HepG2 (cell line): ENCODE measurements around the gene MIA2. TPM values are rescaled to one million over a fixed set of nuclear protein-coding genes. Genes with fewer than 3 reads are reported as not detected.
A peak's percentile ranks its signal among the peaks of the same experiment; 100 is the strongest.

Experiments used
- CEBPG ChIP-seq: IDR thresholded peaks from 2 replicates; pipeline ENCODE4 v1.6.1; 2016
- FOXA1 ChIP-seq, 2 experiments: fragments of 450-650 bp in 1 of 2; sonication (generic) in 1 of 2; formaldehyde crosslinking in 1 of 2; IDR thresholded peaks; 2 replicates each; pipeline versions ENCODE4 v1.4.0 to v1.6.1; 2016 to 2020; ENCODE audit warnings: missing genetic modification reagents in 1 of 2
- GATAD1 ChIP-seq: IDR thresholded peaks from 2 replicates; pipeline ENCODE4 v1.6.1; 2016; ENCODE audit warnings: missing genetic modification reagents, missing compliant biosample characterization
- GATAD2A ChIP-seq: IDR thresholded peaks from 2 replicates; pipeline ENCODE4 v1.6.1; 2016
- KDM3A ChIP-seq: IDR thresholded peaks from 2 replicates; pipeline ENCODE4 v1.6.1; 2018; ENCODE audit warnings: low read depth, missing compliant biosample characterization
- MED1 ChIP-seq: sonication (generic); formaldehyde crosslinking; IDR thresholded peaks from 2 replicates; pipeline ENCODE4 v1.4.0; 2020; ENCODE audit warnings: missing genetic modification reagents
- MIER3 ChIP-seq: IDR thresholded peaks from 2 replicates; pipeline ENCODE4 v1.6.1; 2016; ENCODE audit warnings: missing compliant biosample characterization, borderline replicate concordance
- NCOA2 ChIP-seq: sonication (generic); formaldehyde crosslinking; IDR thresholded peaks from 2 replicates; pipeline ENCODE4 v1.8.0; 2022; ENCODE audit warnings: inconsistent platforms
- SIX1 ChIP-seq: sonication (generic); formaldehyde crosslinking; IDR thresholded peaks from 2 replicates; pipeline ENCODE4 v1.4.0; 2020; ENCODE audit warnings: missing genetic modification reagents, borderline replicate concordance
- STAG1 ChIP-seq: sonication (generic); formaldehyde crosslinking; IDR thresholded peaks from 2 replicates; pipeline ENCODE4 v1.4.0; 2020; ENCODE audit warnings: missing genetic modification reagents
- ZNF317 ChIP-seq: sonication (generic); formaldehyde crosslinking; IDR thresholded peaks from 2 replicates; pipeline ENCODE4 v1.5.0; 2020; ENCODE audit warnings: mild to moderate bottlenecking, missing genetic modification reagents
- ZNF337 ChIP-seq: sonication (generic); formaldehyde crosslinking; IDR thresholded peaks from 2 replicates; pipeline ENCODE4 v1.5.1; 2020; ENCODE audit warnings: missing genetic modification reagents, low read depth, mild to moderate bottlenecking, borderline replicate concordance
- ZNF644 ChIP-seq: IDR thresholded peaks from 2 replicates; pipeline ENCODE4 v1.6.1; 2016; ENCODE audit warnings: low read depth
- ZSCAN9 ChIP-seq: IDR thresholded peaks from 2 replicates; pipeline ENCODE4 v1.6.1; 2016; ENCODE audit warnings: borderline replicate concordance
- polyA plus RNA-seq, 8 experiments: library from polyadenylated mRNA; depleted of rRNA in 3 of 8; stranded (reverse) in 7 of 8; unstranded in 1 of 8; fragments of >200 nt; fragmentation: Illumina TruSeq in 4 of 8; extraction: Trizol in 4 of 8; gene quantifications; 2 replicates each; pipeline versions ENCODE4 v1.2.1 to v1.2.3, GENCODE V29; 2011 to 2016; ENCODE audit warnings: low read depth in 4 of 8, missing spikeins in 1 of 8, mixed read lengths in 1 of 8; ENCODE audit not compliant: insufficient read depth in 1 of 8
- total RNA-seq, 5 experiments: library from RNA; depleted of rRNA; stranded (reverse); fragments of >200 nt; fragmentation: Illumina TruSeq; extraction: Trizol; gene quantifications; 2 replicates each; pipeline ENCODE4 v1.2.3, GENCODE V29; 2016; ENCODE audit warnings: low read depth in 1 of 5
- TF ChIP-seq, protein P1 (sequence below): sonication (generic); formaldehyde crosslinking; IDR thresholded peaks from 2 replicates; pipeline ENCODE4 v1.4.0; 2020; ENCODE audit warnings: missing genetic modification reagents
- TF ChIP-seq, protein P2 (sequence below): sonication (generic); formaldehyde crosslinking; IDR thresholded peaks from 2 replicates; pipeline ENCODE4 v1.4.0; 2020; ENCODE audit warnings: mild to moderate bottlenecking, missing genetic modification reagents
- TF ChIP-seq, protein P3 (sequence below): sonication (generic); formaldehyde crosslinking; IDR thresholded peaks from 2 replicates; pipeline ENCODE4 v1.4.0; 2020; ENCODE audit warnings: missing genetic modification reagents, borderline replicate concordance
- TF ChIP-seq, protein P4 (sequence below): sonication (generic); formaldehyde crosslinking; IDR thresholded peaks from 2 replicates; pipeline ENCODE4 v1.4.0; 2020; ENCODE audit warnings: mild to moderate bottlenecking, low read depth, missing genetic modification reagents
- TF ChIP-seq, protein P5 (sequence below): sonication (generic); formaldehyde crosslinking; IDR thresholded peaks from 2 replicates; pipeline ENCODE4 v1.4.0; 2020; ENCODE audit warnings: missing genetic modification reagents

The MIA2 gene
- total and polyA plus RNA-seq, 2 of the 13 experiments (the other 11 are each of a cell fraction or from before 2014, with no cell fraction given): 134 to 158 TPM

DNA sequence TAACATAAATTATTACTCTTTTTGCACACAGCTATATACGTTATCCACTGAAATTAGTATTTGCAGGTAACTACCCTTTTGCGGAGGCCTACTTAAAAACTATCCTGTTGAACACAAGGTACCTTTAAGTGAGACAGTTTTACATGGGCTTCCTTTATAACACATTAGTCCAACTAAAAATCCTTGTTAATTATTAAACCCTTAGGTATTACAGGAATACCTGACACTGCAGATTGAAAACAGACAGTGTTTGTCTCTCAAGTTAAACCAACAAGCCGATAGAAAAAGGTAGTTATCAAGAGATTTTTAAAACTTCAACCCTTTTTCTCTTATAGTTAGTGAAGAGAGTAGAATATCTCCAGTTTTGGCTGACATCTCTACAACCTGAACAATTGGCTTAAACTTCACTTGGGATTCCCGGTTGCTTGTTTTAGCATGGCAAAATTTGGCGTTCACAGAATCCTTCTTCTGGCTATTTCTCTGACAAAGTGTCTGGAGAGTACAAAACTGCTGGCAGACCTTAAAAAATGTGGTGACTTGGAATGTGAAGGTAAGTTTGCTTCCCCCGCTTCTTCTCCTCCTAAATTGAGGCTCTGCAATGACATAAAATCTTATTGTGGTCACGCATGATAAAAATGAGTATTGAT lies at the start of gene MIA2 (continued):
- TF ChIP-seq, protein P1, sequence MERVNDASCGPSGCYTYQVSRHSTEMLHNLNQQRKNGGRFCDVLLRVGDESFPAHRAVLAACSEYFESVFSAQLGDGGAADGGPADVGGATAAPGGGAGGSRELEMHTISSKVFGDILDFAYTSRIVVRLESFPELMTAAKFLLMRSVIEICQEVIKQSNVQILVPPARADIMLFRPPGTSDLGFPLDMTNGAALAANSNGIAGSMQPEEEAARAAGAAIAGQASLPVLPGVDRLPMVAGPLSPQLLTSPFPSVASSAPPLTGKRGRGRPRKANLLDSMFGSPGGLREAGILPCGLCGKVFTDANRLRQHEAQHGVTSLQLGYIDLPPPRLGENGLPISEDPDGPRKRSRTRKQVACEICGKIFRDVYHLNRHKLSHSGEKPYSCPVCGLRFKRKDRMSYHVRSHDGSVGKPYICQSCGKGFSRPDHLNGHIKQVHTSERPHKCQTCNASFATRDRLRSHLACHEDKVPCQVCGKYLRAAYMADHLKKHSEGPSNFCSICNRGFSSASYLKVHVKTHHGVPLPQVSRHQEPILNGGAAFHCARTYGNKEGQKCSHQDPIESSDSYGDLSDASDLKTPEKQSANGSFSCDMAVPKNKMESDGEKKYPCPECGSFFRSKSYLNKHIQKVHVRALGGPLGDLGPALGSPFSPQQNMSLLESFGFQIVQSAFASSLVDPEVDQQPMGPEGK (CRISPR knock-in tag): peak; percentile 41; the same call in 1 of the 2 replicates
- TF ChIP-seq STAG1 (CRISPR knock-in tag) (peak; percentile 2; the same call in 1 of the 2 replicates), ZNF317 (peak; percentile 64; the same call in 1 of the 2 replicates), MED1 (CRISPR knock-in tag) (peak; percentile 52; the same call in 1 of the 2 replicates), GATAD2A (CRISPR knock-in tag) (peak; percentile 33), SIX1 (peak; percentile 41; the same call in 1 of the 2 replicates), ZNF644 (CRISPR knock-in tag) (0 out of 2 replicates have a peak, but pooled peaks have one; percentile 22), GATAD1 (no peak), KDM3A (CRISPR knock-in tag) (no peak; the same call in 1 of the 2 replicates), ZSCAN9 (CRISPR knock-in tag) (peak; percentile 79), NCOA2 (CRISPR knock-in tag) (peak; percentile 32; the same call in 1 of the 2 replicates), MIER3 (peak; percentile 64; the same call in 1 of the 2 replicates), ZNF337 (no peak), FOXA1 (IDR thresholded peaks at IDR 0.05) (no peak), FOXA1 (CRISPR knock-in tag; IDR thresholded peaks at IDR 0.05) (peak; percentile 31; the same call in 1 of the 2 replicates), CEBPG (CRISPR knock-in tag) (peak; percentile 36; the same call in 1 of the 2 replicates)
- TF ChIP-seq, protein P2, sequence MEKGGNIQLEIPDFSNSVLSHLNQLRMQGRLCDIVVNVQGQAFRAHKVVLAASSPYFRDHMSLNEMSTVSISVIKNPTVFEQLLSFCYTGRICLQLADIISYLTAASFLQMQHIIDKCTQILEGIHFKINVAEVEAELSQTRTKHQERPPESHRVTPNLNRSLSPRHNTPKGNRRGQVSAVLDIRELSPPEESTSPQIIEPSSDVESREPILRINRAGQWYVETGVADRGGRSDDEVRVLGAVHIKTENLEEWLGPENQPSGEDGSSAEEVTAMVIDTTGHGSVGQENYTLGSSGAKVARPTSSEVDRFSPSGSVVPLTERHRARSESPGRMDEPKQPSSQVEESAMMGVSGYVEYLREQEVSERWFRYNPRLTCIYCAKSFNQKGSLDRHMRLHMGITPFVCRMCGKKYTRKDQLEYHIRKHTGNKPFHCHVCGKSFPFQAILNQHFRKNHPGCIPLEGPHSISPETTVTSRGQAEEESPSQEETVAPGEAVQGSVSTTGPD (CRISPR knock-in tag): peak; percentile 89
- TF ChIP-seq, protein P3, sequence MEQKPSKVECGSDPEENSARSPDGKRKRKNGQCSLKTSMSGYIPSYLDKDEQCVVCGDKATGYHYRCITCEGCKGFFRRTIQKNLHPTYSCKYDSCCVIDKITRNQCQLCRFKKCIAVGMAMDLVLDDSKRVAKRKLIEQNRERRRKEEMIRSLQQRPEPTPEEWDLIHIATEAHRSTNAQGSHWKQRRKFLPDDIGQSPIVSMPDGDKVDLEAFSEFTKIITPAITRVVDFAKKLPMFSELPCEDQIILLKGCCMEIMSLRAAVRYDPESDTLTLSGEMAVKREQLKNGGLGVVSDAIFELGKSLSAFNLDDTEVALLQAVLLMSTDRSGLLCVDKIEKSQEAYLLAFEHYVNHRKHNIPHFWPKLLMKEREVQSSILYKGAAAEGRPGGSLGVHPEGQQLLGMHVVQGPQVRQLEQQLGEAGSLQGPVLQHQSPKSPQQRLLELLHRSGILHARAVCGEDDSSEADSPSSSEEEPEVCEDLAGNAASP (CRISPR knock-in tag): peak; percentile 11; the same call in 1 of the 2 replicates
- TF ChIP-seq, protein P4, sequence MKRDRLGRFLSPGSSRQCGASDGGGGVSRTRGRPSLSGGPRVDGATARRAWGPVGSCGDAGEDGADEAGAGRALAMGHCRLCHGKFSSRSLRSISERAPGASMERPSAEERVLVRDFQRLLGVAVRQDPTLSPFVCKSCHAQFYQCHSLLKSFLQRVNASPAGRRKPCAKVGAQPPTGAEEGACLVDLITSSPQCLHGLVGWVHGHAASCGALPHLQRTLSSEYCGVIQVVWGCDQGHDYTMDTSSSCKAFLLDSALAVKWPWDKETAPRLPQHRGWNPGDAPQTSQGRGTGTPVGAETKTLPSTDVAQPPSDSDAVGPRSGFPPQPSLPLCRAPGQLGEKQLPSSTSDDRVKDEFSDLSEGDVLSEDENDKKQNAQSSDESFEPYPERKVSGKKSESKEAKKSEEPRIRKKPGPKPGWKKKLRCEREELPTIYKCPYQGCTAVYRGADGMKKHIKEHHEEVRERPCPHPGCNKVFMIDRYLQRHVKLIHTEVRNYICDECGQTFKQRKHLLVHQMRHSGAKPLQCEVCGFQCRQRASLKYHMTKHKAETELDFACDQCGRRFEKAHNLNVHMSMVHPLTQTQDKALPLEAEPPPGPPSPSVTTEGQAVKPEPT: peak; percentile 96
- TF ChIP-seq, protein P5, sequence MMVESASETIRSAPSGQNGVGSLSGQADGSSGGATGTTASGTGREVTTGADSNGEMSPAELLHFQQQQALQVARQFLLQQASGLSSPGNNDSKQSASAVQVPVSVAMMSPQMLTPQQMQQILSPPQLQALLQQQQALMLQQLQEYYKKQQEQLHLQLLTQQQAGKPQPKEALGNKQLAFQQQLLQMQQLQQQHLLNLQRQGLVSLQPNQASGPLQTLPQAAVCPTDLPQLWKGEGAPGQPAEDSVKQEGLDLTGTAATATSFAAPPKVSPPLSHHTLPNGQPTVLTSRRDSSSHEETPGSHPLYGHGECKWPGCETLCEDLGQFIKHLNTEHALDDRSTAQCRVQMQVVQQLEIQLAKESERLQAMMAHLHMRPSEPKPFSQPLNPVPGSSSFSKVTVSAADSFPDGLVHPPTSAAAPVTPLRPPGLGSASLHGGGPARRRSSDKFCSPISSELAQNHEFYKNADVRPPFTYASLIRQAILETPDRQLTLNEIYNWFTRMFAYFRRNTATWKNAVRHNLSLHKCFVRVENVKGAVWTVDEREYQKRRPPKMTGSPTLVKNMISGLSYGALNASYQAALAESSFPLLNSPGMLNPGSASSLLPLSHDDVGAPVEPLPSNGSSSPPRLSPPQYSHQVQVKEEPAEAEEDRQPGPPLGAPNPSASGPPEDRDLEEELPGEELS (CRISPR knock-in tag): peak; percentile 48; the same call in 1 of the 2 replicates
